GM10847 (cell line): ENCODE results near the gene CDC42BPA.

Experiments used
- POLR2A ChIP-seq: IDR thresholded peaks from 2 replicates; pipeline ENCODE4 v1.6.1; 2011; ENCODE audit not compliant: insufficient read length; ENCODE audit errors: extremely low read depth

The CDC42BPA gene

DNA sequence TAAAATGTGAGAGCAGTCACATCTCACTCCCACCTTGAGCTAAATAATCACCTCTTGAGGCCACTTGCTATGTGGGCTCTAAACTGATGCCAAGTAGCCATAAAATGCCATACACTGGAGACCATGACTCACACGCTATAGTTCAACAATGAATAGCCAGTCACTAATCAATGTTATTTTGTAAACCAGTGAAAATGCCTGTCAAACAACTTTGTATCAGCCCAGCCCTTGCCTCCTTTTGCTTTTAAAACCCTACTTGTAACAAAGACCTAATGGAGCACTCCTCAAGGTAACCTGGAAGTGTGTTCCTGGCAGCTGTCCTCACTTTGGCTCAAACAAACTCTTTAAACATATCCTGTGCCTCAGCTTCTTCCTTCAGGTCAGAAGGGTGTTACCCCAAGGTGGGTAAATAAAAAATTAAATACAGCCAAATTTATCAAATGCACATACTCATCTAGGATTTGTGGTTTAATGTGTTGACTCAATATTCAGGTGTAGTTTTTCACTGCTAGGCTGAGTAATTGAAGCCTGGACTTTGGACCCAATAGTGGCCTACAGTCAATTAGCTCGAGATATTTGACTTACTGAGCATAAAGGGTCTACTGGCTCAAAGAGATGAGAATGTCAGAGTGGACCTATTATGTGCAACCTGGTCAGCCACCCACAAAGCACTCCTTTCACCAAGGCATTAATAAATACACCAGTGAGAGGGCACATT is 223.9 kb downstream of the CDC42BPA start:
- TF ChIP-seq POLR2A, result no peak

DNA sequence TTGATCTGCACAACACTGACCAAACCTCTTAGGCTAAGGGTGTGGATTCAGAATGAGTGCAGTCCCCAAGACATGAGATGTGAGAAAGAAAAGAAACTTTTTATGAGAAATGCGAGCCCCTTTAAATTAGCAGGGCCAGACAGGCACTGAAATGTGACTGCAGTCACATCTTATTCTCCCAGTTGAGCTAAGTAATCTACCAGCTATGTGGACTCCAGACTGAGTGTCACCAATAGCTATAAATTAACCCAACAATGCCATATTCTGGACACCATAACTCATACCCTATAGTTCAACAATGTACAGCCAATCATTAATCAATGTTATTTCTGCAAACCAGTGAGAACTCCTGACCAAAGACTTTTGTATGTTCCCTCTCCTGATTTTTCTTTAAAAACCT is 225.0 kb downstream of the CDC42BPA start:
- no peak for TF ChIP-seq POLR2A

DNA sequence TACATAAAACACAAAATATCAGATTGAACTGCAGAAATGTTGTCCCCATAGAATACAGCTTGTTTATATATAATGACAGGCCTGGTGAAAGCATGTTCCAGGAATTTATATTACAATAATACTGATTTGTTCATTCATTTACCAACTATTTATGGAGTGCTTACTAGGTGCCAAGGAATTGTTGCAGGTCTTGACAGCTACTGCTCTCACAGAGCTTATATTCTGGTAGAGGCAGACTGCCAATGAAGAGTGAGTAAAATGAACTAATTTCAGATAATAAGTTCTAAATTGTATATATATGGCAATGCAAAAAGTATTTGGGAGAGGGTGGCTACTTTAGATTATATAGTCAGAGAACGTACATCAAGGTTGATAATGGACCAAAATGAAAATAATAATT is 226.2 kb downstream of the CDC42BPA start:
- no peak for TF ChIP-seq POLR2A

DNA sequence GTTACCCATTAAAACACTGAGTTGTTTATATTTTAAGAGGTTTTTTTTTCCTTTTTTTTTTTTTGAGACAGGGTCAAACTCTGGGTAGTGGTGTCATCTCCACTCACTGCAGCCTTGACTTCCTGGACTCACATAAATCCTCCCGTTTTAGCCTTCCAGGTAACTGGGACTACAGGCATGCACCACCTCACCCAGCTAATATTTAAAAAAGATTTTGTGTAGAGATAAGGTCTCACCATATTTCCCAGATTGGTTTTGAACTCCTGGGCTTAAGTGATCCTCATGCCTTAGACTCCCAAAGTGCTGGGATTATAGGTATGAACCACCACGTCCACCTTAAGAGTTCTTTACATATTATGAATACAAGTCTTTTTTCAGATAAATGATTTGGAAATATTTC is 231.7 kb downstream of the CDC42BPA start:
- no peak for TF ChIP-seq POLR2A

DNA sequence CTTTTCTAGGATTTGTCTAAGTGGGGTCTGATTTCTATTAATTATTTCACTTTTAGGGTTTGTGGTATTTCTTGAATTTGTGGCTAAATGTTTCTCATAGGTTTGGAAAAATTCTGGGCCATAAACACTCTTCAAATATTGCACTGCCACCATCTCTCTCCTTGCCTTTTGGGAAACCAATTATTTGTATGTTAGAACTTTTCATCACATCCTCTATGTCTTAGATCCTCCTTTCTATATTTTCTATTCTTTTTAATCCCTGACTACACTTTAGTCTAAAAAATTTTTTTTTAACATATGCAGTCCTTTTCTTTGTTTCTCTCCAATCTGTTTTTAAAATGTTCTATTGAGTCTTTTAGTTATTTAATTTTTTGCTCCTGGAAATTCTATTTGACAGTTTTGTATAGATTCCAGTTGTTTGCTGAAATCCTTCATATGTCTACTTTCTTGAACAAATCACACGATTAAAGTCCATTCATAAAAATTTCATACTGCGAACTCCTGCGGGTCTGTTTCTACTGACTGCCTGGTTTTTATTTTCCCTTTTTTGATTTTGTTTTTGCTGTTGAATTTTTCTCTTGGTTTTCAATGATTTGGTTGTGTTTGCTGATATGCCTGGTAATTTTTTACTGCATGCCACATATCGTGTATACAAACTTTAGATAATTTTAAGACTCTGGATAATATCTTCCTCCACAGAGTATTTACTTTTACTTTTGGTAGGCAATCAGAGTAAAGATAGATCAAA is 235.1 kb downstream of the CDC42BPA start:
- no peak for TF ChIP-seq POLR2A

DNA sequence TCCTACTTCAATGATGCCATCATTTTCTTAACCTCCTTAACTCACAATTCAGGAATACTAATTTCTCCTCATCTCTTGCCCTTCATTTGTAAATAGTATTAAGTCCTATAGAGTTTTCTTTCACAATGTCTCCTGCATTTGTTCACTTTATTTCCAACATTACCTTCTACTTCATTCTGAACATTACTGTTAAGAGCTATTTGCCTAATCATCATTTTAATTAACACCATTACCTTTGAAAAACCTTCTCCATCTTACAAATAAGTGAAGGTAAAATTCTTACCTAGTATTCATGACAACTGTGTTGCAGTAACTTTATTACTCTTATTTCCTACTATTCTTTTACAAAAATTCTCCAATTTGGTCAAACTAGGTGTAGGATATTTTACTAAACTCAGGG is 240.5 kb downstream of the CDC42BPA start:
- no peak for TF ChIP-seq POLR2A

DNA sequence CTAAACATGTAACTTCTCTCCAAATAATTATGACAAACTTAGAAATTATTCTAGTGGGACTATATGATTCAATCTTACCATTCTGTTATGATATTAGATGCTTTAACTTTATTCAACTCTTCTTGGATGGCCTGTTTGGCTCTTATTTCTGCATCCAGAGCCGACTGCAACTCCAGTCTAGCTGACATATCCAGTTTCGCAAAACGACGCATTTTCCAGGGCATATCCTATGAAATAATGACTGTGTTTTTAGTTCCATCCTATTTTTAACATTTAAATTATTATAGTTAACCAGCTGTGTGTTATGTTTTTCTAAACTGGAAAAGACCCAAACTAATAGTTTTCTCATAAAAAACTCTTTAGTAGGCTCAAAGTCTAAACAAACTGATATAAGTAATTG is 244.5 kb downstream of the CDC42BPA start:
- TF ChIP-seq POLR2A, result no peak

DNA sequence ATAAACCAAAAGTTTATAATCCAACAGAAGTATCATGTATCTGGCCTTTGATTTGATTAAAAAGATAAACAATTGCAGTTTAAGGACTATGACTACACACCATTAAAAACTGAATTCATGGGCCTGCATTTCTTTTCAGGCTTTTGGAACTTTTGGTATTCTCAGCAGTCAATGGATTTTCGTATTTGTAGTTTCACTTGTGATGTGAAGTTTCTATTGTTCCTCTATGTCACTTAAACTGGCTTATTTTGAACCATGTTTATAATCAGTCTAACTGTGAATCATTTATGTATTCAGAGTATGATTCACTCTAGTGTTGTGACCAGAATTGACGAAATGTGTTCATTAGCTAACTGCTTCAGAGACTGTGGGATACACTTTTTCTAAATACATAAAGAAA is 245.3 kb downstream of the CDC42BPA start:
- no peak for TF ChIP-seq POLR2A

DNA sequence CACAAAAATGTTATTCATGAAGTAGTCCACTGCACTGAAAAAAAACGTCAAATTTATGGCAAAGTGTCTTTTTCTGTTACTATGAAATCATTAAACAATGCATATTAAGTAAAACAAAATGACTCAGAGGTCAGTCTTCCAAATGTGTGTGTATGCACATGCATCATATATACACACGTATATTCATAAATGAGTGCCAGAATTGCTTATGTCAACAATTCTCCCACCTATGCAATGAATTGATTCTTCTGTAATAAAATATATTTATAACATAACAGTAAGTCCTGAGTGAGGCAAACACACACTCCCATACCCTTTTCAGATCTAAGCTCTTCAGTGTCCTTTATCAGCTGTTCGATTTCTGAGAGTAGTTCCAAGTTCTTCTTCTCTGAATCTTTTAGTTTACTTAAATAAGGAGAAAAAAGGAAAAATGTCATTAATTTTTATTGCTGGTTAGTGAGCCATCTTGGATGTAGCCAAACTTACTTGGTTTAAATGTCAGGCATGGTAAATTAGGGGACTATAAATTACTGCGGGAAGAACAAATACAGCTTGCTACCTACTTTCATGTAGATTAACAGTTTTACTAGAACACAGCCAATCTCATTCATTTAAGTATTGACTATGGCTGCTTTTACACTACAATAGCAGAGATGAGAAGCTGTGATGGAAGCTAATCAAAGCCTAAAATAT is 246.3 kb downstream of the CDC42BPA start:
- TF ChIP-seq POLR2A, result no peak

DNA sequence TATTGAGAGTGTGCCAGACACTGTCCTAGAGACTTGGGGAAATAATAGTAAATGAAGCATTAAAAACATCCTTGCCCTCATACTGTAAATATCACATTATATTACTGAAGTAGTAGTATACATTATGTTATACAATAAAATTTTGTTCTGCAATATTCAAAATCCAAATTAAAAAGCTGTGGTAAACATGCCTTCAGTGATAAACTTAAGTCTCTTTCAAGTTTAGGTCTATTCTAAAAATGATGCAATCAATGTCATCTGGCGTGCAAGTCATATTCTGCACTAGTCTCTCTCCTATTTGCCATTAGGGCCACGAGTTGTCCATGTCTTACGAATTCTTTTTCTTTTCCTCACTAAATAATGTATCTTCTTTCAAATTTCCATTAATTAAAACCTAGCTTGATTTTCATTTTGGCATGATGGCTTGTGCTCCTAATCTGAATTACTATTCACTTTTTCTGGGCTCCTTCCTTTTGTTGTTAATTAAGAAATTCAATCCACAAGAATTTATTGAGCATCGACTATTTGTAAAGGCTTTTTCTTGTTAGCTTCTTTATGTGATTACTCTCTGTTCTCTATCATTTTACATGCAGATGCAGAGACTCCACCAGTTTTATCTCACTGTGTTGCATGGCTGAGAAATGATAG is 247.5 kb downstream of the CDC42BPA start:
- no peak for TF ChIP-seq POLR2A

DNA sequence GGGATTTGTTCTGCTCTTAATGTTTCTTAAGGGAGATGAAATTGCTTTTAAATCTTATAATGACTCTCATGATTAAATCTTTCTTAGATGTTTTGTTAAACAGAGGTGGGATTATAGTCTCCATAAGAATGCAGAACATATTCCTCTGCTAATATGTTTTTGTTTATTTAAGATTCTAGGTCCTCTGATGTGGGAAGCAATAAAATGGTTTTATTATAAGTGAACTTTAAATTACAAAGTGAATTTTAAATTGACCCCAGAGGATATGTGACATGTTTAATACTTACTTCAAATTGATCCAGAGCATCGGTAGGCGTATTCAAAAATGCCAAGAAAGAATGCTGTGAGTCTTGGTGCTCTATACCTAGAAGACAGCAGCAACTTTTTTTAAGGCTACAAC is 248.8 kb downstream of the CDC42BPA start:
- no peak for TF ChIP-seq POLR2A

DNA sequence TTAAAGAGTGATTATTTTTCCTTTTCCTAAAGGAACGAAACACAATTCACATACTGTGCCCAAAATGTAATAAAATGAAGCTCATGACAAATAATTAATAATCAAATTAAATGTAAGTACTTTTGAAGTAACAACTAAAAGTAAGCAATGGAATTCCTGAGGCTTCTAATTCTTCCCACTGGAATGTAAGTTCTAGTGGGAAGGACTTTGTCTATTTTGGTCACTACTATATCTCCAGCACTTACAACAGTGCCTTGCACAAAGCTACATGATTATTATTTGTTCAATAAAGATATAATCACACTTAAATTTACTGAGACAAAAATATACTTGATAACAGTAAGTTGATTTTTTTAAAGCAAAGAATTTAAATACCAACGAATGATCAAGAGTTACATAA is 249.4 kb downstream of the CDC42BPA start:
- no peak for TF ChIP-seq POLR2A

DNA sequence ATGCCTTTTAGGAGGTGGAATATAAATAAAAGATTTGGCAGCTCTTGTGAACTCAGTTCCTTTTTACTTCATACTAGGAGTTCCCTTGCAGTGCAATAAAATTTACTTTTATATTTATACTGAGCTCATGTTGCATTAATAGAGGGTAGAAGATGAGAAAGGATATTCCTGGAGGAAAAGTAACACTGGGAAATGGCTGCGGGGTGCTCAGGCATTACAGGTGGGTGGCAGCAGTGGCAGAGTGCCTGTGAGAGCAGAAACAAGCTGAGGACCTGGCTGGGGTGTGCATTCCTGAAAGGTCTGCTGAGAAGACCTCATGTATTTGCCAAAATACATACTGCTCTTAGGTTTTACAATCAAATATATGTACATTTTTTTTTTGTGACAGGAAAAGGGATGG is 251.3 kb downstream of the CDC42BPA start:
- TF ChIP-seq POLR2A, result no peak

DNA sequence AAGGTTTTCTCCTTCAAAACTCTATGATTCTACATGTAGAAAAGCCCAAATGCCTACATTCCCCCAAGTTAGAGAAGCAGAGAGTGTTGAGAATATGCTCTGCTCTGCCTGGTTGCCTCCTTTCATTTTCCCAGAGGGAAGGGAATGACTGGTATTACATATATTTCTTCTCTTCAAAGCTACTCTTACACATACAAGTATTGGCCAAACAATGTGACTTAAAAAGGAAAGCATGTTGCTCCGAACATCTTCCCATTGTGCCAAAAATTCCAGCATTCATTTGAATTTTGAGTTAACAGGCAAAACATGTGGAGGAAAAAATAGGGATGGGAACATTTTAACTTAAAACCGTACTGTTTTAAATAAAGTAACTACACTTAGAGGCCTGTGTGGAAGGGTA is 253.0 kb downstream of the CDC42BPA start:
- TF ChIP-seq POLR2A, result no peak

DNA sequence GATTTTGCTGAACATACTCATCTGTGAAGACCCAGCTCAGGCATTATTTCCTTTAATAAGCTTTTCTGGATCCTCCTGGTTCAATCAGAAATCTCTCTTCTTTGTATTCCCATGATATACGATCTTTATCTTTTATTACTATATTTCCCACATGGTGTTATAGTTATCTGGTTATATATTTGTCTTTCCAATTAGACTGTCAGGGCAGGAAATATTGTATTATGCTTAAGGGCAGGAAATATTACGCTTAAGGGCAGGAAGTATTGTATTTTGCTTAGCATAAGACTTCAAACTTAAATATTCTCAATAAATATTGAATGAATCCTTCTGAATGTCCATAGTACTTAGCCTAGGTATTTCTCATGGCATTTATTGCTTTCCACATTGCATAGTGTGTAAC is 256.0 kb downstream of the CDC42BPA start:
- no peak for TF ChIP-seq POLR2A

DNA sequence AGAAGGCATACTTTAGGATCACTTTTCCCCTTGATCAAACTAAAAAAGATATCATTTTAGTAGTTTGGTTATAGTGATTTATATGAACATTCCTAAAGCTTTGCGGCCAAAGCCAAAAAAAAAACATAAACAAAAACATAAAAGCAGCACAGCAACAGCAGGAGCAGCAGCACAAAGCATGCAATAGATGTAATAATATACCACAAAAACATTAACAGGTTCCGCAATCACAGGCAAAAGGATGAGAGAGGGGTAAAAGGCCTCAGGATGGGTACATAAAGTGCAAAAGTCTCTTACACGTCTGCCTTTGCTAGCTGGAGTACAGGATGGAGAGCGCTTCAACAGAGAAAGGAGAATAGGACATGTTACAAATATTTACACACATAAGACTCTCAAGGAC is 259.2 kb downstream of the CDC42BPA start:
- TF ChIP-seq POLR2A, result no peak
